CD4-positive, alpha-beta T cell treated with Interleukin-15 for 1 hour (primary cell): ENCODE results near the gene TNNT3.

Experiments used
- DNase-seq: peaks from one replicate; pipeline ENCODE4 v3.0.0-alpha.2; 2020

The TNNT3 gene

DNA sequence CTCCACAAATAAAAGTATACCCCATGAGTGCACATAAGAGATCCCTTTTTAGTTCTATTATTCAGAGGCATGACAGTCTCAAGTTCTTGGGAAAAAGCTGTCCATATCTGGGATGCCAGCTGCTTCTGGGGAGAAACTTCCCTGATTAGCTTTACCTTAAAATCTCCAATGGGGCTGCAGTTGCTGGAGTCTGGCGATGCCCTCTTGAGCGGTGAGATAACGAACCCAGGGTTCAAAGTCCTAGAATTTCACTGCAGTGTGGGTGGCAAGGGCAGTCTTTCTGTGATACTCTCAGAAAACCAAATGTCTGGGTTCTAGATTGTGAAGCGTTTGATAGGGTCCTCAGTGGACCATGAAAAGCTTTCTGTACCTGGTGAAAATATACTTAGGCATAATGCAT is 20.4 kb upstream of the TNNT3 start:
- no peak for DNase-seq

DNA sequence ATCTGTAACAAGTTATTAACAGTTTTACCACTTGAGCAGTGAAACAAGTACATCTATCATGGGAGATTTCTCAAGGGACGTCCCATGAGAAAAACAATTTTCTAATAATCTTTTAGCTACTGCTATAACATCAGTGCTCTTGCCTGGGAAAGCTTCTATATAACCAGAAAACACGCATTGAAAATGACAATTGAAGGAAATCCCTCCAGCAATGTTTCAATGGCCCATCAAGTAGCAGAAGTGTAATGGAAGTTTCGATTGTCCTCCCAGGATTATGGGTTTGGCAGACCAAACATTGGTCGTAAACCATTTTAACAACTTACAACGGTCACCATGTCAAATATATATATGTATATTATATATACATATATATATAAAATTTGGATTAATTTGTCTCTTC is 19.8 kb upstream of the TNNT3 start:
- no peak for DNase-seq

DNA sequence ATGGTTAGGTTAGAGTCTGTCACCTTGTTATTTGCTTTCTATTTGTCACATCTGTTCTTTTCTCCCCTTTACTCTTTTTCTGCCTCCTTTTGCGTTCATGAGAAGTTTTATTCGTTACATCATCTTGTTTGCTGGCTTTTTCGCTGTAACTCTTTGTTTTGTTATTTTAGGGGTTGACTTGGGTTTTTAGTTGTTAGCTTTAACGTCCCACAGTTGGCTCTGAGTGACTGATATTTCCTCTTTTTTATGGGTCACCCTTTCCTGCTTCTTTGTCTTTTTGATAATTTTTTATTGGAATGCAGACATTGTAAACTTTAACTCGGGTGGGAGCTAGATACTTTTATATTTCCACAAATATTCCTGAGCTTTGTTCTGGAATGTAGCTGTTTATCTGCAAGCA is 13.3 kb upstream of the TNNT3 start:
- no peak for DNase-seq

DNA sequence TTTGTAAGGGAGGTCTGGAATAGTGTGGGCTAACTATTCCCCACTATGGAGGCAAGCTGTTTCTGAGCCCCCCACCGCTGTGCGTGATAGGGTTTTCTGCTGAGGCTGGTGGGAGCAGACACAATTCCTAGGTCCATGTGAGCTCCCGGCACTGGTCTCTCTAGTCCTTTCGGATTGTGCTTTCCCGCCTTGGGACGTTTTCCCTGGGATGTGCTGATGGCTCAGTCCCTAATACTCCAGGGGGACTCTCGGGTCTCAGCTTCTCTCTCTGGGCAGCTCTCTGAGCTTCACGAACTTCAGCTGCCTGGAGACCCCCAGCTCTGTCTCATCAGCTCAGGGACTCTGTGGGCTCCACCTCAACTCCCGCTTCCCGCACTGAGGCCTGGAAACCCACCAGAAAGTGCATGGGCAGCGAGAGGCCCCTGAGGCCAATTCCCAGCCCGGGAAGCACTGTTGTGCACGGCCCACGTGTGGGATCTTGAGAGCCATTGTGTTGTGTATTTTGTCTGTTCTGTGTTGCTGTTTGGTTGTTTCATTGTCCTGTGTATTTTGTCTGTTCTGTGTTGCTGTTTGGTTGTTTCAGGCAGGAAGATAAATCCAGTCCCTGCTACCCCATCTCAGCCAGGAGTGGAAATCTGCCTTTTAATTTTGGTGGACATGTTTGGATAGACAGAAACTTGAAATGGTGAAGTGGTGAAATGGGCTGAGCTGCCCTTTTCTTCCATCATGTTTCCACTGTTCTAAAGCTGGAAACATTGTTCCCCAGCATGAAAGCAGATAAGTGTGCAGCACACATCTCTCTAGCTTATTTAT is 12.7 kb upstream of the TNNT3 start:
- peak; percentile 6 for DNase-seq

DNA sequence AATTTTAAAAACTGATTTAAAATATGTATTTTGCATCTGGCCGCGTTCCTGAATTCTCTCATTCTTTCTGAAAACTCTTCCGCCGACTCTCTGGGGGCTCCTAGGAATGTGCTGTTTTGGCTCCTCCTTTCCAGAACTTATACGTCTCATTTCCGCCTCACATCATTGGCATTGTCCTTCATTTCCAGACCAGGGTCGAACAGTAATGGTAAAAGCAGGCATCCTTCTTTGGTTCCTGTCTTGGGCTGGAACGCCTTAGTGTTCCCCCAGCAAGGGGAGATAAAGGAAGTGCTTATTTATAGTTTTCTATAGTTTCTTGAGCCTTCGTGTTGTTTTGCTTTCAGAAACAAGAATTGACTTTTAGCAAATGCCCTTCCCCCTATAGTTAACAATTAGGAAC is 10.9 kb upstream of the TNNT3 start:
- peak; percentile 3 for DNase-seq

DNA sequence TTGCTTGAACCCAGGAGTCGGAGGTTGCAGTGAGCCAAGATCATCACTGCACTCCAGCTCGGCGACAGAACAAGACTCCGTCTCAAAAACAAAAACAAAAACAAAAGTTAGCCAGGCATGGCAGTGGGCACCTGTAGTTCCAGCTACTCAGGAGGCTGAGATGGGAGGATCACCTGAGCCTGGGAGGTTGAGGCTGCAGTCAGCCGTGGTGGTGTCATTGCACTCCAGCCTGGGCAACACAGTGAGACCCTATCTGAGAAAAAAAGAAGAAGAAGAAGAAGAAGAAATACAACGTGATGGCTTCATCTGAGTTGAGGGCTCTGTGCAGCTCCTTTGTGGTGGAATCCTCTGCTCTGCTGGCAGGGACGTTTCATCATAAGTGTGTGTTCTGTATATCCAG is 10.0 kb upstream of the TNNT3 start:
- peak; percentile 6 for DNase-seq

DNA sequence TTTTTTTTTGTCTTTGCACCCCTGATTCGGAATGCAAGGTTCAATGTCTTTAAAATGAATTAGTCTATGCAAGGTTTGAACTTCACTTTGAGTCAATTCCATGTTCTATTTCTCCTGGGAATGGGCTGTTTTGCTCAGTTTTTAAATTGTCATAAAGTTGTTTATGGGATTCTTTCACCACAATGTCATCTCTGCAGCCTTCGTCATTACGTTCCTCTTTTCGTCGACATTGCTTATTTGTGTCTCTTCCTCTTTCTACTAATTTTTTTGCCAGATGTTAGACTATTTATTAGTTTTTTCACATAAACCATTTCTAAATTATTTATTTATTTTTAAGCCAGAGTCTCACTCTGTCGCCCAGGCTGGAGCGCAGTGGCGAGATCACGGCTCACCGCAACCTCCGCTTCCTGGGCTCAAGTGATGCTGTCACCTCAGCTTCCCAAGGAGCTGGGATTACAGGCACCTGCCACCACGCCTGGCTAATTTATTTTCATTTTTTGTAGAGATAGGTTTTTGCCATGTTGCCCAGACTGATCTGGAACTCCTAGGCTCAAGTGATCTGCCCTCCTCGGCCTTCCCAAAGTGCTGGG is 7.1 kb upstream of the TNNT3 start:
- no peak for DNase-seq

DNA sequence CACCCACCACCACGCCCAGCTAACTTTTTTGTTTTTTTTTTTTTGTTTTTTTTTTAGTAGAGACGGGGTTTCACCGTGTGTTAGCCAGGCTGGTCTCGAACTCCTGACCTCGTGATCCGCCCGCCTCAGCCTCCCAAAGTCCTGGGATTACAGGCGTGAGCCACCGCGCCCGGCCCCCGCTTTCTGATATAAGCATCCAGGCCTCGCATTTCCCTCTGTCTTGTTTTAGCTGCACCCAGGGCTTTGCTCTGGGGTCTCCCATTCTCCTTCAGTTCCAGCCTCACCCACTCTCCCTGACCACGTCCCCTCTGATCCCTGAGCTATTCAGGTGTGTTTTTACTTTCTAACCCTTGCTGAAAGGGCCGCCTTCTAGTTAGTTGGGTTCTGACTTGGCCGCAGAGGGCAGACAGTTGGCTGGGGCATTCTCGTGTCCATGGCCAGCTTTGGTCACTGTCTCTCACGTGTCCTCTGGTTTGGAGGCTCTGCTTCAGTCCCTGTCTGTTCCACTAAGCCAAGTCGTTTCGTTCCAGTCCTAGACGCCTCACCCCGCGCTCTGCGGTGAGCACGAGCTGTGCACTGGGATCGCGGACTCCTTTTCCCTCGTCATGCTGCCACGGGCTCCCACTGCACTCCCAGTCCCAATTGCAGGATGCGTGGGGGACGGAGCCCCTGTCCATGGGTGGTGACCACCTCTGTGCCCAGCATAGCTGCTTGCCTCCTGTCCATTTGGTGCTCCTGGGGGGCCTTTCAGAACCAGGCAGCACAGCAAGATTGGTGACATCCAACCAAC is 6.0 kb upstream of the TNNT3 start:
- DNase-seq = no peak

DNA sequence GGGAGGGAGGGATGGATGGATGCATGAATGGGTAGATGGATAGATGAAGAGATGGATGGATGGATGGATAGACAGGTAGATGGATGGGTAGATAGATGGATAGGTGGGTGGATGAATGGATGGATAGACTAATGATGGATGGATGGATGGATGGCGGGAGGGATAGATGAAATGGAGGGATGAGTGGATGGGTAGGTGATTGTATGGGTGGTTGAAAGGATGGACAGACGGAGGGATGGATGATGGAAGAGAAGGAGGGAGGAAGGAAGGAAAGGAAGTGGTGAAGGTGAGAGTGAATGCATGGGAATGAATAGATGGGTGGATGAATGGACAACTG is 3.7 kb upstream of the TNNT3 start:
- peak; percentile 9 for DNase-seq

DNA sequence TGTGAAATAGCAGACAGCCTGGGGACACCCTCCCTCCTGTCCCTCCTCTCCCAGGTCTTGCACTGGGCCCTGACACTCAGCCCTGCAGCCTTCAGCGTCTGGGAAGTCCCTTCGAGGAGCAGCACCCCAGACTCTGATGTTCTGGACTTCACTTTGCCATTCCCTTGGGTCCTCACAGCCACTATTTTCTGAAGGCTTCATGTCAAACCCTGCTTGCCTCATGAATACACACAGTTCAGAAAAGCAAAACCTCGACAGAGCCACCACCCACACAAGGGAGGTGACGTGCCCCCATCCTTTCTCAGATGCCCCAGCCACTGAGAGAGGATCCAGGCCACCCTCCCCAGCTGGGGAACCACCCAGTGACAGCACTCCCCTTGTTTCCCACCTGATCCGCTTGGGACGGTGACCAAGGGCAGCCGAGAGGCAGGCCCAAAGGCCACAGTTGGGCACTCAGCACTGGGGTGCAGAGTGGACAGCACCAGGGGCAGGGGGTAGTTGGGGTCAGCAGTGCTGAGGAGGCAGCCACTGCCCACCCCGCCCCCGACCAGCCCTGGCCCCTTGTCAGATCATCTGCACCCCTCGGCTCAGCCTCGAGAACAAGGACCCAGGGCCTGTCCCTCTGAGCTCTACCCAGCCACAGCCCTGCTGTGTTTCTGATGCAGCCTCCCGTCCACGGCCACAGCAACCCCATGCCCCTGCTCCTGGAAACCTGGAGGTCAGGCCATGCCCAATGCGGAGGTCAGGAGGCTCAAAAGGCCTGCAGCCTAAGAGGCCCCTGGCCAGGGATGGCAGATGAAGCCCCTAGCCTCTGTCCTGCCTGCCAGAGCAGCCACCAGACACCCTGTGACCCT is 3.1 kb upstream of the TNNT3 start:
- DNase-seq = no peak

DNA sequence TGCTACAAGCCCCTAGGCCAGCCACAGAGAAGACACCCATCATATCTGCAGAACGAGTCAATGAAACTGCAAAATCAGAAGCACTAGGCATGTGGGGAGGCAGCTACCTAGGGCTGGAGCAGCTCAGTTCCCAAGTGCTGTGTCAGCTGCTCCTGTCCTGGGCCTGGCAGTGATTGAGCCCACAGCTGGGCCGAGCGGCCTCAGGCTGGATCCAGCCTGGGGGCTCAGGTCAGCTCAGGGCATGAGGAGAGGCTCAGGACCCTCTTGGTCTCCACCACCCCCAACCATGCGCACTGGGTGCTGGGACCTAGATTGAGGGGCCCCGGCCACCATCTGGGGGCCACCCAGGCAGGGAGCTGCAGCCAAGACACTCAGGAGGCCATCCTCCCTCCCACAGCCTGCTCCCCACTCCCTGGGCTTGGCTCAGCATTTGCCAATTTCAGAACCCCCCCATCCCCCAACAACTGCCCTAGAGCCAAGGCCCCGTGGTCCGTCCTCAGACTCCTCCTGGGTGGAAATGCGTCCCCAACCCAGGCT is 2.4 kb upstream of the TNNT3 start:
- DNase-seq = peak; percentile 15

DNA sequence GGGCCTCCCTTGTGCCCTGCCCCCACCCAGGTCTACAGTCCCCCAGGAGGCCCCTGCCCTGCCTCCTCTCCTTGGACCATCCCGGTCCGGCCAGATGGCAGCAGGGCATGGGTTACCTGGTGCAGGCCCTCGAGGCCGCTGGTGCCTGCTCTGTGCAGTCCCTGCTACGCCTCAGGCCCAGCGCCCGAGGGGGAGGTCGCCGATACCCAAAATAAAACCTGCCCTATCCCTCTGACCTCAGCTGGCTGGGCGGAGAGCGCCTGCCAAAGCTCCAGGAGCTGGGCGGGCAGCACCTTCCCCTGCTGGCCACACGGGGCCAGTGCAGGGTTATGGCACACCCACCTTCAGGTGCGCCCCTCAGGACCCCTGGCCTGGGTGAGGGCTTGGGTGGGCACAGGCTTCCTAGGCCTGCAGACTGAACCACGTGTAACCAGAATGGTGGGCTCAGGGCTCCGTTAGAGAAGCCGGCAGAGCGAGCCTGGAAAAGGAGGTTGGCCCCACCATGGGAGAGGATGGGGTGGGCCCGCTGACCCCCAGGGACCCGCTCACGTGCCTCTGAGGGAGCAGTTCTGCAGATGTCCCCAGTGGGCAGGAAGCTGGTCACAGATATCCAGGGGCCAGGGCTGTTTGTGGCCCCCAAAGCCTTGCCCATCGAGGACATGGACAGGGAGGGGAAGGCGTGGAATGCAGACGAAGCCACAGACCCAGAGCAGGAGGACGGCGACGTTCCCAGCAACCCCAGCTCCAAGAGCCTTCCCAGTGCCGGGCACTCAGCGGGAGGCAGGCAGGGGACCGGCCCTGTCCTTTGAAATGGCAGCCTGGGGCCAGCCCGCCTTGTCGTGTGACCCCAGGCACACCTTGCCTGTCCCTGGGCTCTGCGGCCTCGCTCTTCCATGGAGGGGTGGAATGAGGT is 1.7 kb upstream of the TNNT3 start:
- DNase-seq = peak; percentile 16

DNA sequence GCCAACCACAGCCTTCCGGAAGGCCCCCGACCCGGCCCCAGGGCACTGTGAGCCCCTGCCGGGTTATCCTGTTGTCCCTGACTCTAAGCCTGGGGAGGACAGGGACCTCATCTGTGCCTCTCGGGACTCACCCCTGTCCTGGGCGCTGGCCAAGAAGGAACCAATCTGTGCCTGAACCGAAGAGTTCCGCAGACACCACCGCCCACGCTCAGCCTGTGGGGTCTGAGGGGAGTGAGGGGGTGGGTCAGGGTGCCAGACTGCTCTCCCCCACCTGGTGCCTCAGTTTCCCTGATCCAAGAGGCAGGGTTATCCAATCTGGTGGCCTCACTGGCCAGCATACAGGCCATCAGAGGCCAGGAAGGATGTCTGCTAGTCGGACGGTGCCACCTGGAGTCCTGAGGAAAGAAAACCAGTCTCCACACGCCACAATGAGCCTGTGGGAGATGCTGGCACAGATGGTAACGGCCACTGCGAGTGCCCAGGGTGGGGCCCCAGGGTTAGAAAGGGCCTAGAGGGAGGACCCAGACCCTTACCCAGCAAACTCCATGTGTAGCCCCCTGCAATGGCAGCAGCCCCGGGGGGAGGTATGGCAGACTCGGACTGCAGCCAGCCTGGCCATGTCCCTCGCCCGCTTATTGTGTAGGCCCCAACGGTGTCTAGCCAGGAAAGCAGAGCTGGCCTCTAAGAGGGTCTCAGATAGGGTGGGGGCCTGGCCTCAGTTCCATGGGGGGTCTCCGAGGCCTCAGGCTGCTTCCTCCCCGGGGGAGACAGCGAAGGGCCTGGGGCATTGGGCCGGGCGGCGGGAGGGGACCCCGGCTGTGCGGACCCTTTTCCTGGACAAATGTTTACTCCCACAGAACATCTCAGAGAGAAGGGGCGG is 827 bp upstream of the TNNT3 start:
- no peak for DNase-seq

DNA sequence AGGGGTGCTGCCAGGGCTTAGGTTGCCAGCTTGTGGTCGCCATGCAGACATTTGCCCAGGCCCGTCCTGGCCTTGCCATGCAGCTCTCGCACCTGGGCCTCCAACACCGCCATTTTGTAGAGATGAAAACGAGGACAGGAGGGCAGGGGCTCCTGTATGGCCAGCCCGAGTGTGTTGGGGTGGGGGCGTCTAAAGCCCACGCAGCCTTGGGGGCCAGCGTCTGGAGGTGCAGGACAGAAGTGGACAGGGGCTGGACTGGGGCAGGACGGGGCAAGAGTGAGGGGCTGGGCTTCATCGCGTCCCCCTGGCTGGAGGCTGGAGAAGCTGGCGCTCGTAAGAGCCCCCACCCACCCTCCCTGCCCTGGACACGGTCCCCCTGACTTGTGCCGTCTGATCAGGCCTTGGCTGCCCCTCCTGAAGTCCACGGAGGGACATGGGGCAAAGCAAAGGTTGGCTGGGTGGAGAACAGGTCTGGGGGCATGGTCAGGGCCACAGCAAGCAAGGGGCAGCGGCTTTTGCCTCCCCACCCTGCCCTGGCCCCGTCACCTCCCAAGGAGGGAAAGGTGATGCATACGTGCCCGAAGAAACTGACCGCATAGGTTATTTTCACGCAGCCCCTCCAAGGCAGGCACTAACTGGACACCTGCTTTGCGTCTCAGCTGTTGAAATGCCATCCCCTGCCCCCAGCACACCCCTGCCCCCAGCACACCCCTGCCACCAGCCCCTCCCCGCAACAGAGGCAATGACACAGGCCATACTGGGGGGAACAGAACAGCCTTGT is 815 bp downstream of the TNNT3 start:
- no peak for DNase-seq

DNA sequence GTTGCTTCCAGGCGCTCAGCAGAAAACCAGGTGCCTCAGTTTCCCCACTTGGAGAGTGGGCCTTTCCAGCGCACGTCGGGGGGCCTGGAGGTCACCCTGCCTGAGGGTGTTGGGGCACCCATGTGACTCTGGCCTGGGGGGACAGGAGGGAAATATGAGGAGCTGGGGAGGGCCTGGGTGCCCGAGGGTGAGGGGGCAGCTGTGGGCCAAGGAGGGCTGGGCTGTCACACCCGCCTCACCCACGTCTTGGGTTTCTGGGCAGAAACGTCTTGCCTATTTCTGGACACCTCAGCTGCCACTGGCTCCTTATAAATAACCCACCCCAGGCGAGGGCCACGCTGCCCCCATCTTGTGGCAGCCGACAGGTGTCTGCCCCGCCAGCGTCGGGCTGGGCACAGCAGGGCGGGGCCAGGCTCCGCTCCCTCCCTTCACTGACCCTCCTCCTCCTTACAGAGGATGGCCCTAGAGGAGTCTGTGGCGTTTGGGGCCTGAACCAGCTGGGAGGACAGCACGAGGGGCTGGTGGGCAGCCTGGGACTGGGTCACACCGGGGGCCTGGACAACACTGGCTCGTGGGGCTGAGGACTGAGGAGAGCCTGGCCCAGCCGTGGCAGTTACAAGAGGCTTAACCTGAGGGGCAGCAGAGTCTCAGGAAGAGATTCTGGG is 1.5 kb downstream of the TNNT3 start:
- DNase-seq = no peak

DNA sequence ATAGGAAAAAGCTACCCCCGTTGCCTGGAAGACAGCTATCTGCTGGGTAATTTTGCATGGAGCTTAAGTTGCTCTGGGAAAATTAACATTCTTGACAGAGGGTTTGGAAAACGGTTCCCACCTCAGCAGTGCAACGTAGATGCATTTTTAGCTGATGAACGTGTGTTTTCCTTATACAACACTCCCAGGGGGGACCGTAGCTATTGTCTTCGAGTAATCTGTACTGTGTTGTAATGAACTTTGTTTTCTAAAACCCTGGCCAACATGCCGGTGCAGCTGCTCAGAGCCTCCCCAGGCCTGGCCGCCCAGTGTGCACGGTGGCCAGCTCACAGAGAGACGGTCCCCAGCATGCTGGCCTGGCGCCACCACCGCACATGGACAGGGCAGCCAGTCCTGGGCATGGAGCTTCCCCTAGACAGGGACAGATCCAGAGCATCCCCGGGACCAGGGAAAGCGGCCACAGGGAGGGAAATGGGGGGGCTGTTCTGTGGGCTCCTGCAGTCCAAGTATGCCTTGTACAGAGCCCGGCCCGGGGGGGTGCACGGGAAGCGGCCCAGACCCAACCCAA is 2.2 kb downstream of the TNNT3 start:
- no peak for DNase-seq

DNA sequence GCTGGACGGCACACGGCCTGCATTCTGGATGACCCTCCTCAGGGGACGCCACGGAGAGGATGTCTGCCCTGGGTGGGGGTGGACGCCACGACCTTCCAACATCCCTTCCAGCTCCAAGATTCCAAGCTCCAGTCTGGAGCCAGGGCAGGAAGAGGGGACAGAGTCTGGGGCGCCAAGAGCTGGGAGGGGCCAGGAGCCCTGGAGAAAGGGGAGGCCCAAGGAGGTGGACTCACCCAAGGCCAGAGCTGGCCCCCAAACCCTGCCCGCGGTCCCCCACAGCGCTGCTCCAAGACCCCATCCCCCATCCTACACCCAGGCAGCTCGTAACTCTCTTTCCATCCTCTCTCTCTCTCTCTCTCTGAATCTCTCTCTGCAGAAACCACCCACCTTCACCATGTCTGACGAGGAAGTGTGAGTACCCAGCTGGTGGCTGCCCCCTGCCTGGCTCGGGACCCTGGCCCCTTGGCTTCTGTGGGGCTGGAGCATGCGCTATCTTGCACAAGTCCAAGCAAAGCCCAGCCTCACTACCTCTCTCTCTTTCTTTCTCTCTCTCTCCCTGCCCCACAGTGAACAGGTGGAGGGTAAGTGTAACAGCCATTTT is 3.1 kb downstream of the TNNT3 start:
- no peak for DNase-seq

DNA sequence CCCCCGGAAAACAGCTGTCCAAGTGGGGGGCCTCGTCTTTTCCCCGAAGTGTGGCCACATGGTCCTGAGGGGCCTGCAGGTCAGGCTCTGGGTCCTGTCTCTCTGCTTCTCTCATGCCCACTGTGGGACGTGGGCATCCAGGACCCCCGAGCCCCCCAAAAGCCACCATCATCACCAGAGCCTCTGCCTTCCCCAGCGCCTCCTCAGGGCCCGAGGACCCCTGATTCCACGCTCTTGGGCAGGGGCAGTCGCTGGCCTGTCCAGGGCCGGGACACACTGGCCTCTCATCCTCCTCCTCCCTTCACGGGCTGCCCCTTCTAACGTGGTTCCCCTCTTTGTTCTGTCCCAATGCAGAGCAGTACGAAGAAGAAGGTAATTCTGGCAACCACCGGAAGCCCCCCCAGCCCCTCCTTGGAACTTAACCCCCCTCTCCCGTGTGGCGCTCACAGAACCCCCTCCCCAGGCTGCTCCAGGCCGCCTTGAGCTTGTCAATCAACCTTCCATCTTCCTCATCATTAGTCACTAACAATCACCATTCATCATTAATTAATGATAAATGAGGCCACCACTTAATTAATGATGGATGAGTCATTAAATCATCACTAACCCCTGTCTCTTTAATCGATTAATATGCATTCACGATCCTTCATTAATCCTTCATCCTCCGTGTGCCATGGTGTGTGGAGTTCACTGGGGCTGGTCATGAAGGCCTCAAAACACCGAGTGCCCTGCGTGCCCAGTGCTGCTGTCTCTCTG is 3.9 kb downstream of the TNNT3 start:
- DNase-seq = no peak
